ENCODE results near the gene PPP1R3A.
"Not testable (repeated sequence)": the region's sequence is repeated elsewhere in the genome, so short reads cannot be mapped to it uniquely, and the experiment has no call there.

Gene PPP1R3A, protein sequence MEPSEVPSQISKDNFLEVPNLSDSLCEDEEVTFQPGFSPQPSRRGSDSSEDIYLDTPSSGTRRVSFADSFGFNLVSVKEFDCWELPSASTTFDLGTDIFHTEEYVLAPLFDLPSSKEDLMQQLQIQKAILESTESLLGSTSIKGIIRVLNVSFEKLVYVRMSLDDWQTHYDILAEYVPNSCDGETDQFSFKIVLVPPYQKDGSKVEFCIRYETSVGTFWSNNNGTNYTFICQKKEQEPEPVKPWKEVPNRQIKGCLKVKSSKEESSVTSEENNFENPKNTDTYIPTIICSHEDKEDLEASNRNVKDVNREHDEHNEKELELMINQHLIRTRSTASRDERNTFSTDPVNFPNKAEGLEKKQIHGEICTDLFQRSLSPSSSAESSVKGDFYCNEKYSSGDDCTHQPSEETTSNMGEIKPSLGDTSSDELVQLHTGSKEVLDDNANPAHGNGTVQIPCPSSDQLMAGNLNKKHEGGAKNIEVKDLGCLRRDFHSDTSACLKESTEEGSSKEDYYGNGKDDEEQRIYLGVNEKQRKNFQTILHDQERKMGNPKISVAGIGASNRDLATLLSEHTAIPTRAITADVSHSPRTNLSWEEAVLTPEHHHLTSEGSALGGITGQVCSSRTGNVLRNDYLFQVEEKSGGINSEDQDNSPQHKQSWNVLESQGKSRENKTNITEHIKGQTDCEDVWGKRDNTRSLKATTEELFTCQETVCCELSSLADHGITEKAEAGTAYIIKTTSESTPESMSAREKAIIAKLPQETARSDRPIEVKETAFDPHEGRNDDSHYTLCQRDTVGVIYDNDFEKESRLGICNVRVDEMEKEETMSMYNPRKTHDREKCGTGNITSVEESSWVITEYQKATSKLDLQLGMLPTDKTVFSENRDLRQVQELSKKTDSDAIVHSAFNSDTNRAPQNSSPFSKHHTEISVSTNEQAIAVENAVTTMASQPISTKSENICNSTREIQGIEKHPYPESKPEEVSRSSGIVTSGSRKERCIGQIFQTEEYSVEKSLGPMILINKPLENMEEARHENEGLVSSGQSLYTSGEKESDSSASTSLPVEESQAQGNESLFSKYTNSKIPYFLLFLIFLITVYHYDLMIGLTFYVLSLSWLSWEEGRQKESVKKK

DNA sequence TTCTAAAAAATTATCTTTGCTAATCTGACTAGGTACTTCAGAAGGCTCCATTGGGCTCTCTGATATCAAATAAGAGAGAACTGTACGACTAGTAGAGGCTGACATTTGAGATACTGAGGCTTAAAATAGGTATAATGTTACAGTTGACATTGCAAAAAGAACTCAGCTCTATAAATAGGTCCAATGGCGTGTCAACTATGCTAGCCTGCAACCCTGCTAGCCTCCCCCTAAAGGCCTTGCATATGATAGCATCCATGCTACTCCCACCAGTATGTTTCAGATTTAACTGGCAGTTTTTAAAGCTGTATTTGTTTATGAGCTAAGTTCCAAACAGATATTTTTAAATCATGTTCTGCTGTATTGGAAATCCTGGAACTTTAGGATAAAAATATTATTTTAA lies at the start of gene PPP1R3A:
Gene PPP1R3A, minus strand, starts transcription at position 64 of the 400 bp plus-strand sequence. Its CDS starts 13 bp downstream, at position 51.
- no peak for FAIRE-seq

DNA sequence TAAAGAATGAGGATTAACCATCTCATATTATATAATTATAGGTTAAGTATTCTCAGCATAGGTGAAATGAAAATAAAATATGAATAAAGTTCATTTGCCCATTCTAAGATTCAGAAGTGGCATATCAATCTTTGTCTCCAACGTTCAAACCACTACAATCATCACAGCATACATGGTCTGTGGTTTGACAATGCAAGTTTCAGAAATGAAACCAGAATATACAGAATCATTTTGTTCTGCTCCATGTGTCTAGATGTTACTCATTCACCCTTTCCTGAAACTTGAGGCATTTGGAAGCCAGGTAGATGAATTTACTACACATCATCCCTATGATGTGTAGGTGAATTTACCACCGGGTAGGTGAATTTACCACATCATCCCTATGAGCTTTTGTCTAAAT lies 44.5 kb upstream of the PPP1R3A start:
- no peak for FAIRE-seq
- DNase-seq (ENCODE audit: insufficient read length, low spot score), result no peak

More for the DNA sequence above, at the start of gene PPP1R3A:
- no peak for DNase-seq (ENCODE audit: insufficient read length, low spot score)

DNA sequence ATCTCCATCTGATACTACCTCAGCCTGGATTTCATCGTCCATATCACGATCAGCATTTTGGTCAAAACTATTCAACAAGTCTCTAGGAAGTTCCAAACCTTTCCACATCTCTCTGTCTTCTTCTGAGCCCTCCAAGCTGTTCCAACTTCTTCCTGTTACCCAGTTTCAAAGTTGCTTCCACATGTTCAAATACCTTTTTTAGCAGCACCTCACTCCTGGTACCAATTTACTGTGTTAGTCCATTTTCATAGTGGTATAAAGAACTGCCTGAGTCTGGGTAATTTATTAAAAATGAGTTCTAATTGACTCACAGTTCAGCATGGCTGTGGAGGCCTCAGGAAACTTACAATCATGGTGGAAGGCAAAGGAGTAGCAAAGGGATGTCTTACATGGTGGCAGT lies 41.1 kb upstream of the PPP1R3A start:
- no peak for DNase-seq (ENCODE audit: insufficient read length, low spot score)
- FAIRE-seq, result no peak

DNA sequence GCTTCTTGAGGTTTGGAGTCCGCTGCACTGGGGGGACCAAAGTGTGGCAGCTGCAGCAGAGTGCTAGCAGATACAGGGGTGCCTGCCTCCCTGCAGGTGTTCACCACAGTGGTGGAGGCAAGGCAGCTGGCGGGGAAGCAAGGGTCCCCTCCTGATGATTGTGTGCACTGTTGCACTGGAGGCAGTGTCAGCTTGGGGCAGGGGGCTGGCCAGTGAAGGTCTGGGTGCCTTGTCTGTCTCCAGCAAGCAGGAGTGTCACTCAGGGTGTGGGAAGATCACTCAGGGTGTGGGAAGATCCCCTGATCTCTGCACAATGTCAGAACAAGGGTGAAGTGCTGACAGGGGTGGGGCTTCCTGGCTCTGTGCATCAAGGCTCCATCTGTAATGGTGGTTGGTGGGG lies 36.3 kb upstream of the PPP1R3A start:
- FAIRE-seq, result no peak
- no peak for DNase-seq (ENCODE audit: insufficient read length, low spot score)

DNA sequence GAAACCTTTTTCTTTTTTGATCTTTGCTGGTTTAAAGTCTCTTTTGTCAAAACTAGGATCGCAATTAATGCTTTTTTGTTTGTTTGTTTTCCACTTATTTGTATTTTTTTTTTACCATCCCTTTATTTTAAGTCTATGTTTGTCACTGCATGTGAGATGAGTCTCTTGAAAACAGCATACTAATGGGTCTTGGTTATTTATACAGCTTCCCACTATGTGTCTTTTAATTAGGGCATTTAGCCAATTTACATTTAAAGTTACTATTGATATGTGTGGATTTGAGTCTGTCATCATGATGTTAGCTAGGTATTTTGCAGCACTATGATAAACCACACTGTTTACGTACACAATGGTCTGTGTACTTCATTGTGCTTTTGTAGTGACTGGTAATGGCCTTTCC lies 34.7 kb upstream of the PPP1R3A start:
- DNase-seq (ENCODE audit: insufficient read length, low spot score), result no peak
- no peak for FAIRE-seq

DNA sequence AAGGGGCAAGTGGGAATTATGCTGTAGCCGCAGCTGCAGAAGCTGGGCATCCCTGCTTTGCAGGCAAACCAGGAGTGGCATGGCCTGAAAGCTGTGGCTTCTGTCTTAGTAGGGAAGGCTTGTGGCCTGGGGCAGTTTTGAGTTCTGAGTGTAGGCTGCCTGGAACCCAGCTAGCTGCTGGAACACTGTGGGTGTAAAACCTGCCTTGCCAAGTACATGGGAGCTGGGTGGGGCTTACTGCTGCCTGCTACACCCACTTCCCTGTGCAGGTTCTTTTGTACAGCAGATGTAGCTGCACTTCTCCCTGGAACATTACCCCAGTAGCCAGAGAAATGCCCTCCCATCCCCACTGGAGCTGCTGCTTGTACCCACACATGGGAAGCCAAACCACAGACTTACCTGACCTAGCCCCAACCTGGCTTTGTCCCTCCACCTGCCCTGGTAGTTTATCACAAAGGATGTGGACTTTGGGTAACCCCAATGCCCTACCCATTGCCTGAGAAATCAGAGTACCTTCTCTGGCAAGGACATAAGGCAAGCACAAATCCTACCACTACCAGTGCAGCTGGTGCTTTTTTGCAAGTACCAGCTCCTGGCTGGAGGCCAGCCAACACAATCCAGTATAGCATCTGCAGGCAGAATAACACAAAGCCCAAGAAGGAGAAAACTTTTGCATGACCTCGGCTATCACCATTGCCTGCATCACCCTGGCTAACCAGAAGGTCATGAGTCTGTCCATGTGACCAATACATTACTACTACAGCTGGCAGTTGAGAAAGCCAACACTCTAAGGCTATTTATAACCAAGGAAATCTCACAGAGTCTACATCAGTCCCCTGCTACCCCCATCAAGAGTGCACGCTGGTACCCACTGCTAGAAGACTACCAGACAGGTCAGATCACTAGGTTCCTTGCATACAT lies 26.5 kb upstream of the PPP1R3A start:
- no peak for DNase-seq (ENCODE audit: insufficient read length, low spot score)
- FAIRE-seq, result no peak

DNA sequence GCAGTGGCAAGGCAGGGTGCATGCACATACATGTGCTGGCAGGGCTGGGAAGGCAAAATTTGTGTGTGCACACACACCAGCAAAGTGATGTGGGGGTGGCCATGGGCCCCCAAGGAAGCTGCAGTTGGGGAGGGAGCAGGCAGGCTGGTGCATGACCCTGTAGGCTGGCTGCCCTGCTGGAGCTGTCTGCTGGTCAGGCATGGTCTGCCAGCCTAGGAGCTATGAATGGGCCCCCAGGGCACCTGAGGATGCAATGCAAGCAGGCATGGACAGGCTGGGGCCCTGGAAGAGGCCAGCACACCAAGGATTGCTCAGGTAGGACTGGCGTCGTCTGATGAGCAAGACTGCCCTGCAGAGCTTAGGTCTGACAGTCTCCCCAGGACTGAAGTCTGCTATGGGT lies 18.2 kb upstream of the PPP1R3A start:
- DNase-seq (ENCODE audit: insufficient read length, low spot score) (no peak), FAIRE-seq (no peak)

DNA sequence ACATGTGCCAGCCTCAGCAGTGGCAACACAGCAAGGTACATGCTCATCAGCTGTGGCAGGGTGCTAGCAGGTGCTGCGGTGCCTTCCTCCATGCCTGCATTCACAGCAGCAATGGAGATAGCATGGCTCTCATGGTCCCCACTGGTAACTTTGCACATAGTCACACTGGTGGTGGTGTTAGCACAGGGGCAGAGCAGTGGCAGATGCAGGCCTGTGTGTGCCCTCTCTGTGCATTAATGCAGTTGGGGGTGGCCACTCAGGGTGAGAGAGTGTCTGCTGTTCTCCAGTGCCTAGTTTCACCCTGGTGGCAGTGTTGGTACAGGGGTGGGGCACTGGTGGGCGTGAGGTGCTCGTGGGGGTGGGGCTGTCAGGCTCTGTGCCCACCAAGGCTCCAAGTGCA lies 17.7 kb upstream of the PPP1R3A start:
- FAIRE-seq, result no peak
- DNase-seq (ENCODE audit: insufficient read length, low spot score), result no peak

DNA sequence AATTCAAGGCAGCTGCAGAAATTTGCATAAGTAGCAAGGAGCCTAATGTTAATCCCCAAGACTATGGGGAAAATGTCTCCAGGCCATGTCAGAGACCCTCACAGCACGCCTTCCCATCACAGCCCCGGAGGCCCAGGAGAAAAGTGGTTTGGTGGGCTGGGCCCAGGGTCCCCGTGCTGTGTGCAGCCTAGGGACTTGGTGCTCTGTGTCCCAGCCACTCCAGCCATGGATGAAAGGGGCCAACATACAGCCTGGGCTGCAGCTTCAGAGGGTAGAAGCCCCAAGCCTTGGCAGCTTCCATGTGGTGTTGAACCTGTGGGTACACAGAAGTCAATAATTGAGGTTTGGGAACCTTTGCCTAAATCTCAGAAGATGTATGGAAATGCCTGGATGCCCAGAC lies 10.6 kb upstream of the PPP1R3A start:
- not testable (repeated sequence) for DNase-seq (ENCODE audit: insufficient read length, low spot score); FAIRE-seq

DNA sequence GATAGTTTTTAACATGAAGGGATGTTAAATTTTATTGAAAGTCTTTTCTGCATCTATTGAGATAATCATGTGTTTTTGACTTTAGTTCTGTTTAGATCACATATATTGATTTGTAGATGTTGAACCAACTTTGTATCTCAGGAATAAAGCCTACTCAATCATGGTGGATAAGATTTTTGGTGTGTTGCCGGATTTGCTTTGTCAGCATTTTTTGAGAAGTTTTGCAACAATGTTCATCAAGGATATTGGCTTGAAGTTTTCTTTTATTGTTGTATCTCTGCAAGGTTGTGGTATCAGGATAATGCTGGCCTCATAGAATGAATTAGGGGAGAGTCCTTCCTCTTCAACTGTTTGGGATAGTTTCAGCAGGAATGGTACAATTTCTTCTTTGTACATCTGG lies 9.3 kb upstream of the PPP1R3A start:
- FAIRE-seq (no peak), DNase-seq (ENCODE audit: insufficient read length, low spot score) (no peak)

DNA sequence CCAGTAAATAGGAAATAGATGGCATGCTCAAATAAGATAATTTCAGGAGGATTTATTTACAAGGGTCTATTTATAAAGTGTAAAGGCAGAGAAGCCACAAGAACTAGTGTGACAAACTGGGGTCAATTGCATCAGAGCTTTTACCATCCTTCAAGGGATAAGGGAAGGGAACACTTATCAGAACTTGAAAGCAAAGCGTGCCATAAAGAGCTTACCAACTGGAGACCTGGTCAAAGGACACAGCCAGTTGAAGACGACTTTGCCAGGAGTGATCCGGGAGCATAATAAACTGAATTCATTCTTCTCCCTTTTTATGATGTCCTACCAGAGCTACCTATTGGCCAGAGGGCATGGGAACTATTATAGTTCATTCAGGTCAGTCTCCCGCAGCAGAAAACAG lies 3.2 kb upstream of the PPP1R3A start:
- FAIRE-seq, result no peak
- DNase-seq (ENCODE audit: insufficient read length, low spot score), result no peak

DNA sequence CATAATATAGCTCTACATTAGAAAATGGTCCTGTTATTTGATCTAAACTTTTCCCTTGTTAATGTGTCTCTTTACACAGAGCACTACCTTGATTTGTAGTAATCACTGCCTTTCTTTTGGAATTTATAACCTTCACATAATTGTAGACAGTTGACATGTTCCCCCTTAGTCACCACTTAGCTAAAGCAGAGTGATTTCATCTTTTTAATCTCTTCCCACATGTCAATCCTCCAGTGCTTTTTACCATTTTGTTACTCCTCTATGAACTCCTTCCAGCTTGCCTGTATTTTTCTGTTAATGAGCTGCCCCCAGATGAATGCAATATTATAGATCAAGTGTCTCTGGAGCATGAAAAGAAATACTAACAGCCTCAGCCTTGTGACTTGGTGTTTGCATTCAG lies 2.6 kb upstream of the PPP1R3A start:
- no peak for FAIRE-seq

DNA sequence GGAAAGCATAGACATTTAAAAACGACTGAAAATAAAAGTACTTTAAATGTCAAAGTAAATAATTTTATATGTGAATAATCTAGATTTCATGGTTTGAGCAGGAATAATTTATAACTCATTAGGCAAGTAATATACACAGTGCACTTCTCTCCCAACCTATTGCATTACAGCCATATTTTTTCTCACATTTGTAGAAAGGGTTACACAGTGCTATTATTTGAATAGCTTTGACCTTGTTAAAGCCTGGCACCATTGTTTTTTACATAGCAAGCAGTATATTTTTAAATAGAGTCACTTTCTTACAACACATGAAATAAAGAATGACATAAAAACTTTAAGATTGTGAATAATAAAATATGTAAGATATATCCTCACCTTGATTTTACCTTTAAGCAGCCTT lies 969 bp downstream of the PPP1R3A start:
- FAIRE-seq, result no peak
- DNase-seq (ENCODE audit: insufficient read length, low spot score), result no peak

More for the DNA sequence above, 2.6 kb upstream of the PPP1R3A start:
- DNase-seq (ENCODE audit: insufficient read length, low spot score), result no peak

DNA sequence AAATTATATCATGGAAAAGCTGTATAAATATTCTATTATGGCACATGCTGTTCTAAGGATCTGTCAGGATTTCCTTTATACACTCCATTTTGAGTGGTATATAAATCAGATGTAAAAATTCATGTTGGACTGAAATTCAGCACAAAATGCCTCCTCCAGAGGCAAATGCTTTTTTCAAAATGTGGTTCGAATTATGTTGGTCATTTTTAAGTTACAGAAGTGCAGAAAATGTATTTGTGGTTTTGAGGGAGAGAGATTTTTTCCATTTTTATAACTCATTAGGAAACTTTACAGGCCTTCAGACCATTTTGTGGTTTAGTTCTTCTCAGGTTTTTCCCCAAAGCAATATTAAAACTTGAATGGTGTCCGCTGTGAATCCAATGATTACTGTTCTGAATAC lies 2.9 kb downstream of the PPP1R3A start:
- DNase-seq (ENCODE audit: insufficient read length, low spot score) (no peak), FAIRE-seq (no peak)

DNA sequence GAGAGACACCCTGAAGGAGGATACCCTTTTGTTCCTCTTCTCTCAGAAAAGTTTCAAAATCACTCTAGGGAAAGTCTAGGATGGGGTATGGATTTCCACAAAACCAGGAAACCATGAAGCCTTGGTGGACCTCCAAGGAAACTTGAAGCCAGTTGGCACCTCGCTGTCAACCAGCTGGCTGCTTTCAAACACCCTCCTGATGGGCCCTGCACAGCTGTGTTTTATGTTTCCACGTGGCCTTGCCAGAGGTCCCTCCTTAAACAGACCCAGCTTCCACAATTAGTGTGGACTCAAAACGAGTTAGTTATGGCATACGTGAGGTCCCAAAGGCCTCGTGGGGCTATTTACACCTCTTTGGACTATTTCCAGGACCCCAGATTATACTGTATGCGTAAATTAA lies 5.9 kb downstream of the PPP1R3A start:
- no peak for FAIRE-seq
- DNase-seq (ENCODE audit: insufficient read length, low spot score), result no peak

DNA sequence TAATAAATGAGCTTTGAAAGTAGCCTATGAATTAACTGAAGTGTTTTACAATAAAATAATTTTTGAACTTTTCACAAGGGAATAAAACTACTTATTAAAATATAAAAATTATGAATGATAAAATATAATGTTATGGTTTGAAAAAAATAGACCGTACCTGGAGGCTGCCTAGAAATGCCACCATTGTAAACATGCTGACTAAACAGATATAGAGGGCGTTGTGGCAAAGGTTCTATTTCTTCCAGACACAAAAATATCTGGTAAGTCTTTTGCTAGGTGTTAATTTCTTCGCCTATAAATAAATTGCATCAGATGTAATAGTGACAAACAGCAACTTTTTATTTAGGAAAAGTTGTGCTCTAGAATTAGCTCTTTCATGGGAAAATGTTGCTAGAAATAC lies 11.2 kb downstream of the PPP1R3A start:
- DNase-seq (ENCODE audit: insufficient read length, low spot score), result no peak
- FAIRE-seq, result no peak

DNA sequence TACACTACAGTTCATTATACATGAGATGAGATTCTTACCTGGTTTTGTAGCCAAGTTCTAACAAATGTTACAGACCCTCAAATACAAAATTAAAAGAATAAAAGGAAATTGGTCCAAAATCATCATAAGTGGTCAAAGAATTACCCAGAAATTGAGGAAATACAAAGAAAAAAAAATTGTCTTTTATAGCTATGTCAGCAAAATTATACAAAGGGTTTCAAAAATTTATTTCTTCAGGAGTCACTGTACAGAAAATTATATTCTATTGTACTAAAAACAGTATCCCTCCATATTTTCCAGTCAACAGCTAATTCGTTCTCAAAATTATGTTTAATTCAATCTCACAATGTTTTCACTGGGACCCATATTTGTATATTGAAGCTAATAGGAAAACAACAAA lies 14.3 kb downstream of the PPP1R3A start:
- no peak for DNase-seq (ENCODE audit: insufficient read length, low spot score)
- no peak for FAIRE-seq

DNA sequence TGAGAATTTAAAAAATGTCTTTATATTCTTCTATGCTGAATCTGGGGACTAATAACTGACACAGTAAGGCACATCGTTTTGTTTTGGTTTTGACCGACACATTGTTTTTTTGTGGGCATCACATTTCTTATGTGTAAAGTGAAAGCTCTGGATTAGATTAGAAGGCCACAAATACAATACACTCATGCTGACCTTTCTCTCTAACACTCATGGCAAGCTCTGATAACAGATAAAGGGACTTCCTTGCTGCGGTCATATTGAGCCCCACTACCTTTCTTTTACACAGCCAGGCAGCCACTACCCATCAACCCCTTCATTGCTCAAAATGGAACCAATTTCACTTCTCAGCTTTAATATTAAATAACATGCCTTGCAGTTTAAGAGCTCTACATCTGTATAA lies 26.0 kb downstream of the PPP1R3A start:
- no peak for FAIRE-seq
- DNase-seq (ENCODE audit: insufficient read length, low spot score), result no peak

DNA sequence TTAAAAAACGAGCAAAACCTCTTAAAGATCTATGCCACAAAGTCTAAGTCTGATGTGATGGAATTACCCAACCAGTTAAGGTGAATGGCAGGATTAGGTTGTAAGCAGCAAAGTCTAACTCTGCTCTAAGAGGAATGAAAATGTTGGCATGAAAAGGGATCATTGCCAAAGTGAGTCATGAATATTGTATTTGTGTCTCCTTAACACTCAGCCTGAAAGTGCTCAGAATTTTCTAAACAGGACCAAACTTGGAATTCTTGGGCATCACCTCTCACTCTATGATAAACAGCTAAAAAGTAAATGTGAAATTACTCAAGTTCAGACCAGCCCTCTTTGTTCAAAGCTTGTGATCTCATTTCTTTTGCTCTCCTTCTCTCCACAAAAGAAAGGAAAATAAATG lies 27.0 kb downstream of the PPP1R3A start:
- no peak for FAIRE-seq
- DNase-seq (ENCODE audit: insufficient read length, low spot score), result no peak

DNA sequence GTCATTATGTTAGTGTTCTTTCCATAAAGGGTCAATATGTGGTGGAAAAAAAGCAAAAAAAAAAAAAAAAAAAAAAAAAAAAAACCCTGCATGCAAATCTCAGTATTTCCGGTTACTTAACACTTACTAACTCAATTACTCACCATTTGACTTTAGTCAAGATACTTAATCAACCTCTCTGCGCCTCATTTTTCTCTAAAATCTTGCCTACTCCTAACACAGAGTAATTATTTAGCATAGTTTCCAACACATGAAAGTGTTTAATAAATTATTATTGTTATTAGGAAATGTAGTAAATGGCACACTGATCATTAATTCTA lies 27.8 kb downstream of the PPP1R3A start:
- DNase-seq (ENCODE audit: insufficient read length, low spot score) (no peak), FAIRE-seq (no peak)
